Stimulated activated CD8-positive, alpha-beta memory T cell treated with anti-CD3 and anti-CD28 coated beads, Interleukin-4, amount 100 ng/mL, for 1 hour (primary cell): Measurements from ENCODE around the gene KRTAP13-4.

Source experiments
- DNase-seq, 2 donors: peaks; one replicate each; pipeline ENCODE4 v3.0.0-alpha.2; 2020; ENCODE audit warnings: low read depth in 2 of 2, low spot score in 1 of 2

KRTAP13-4 gene, protein sequence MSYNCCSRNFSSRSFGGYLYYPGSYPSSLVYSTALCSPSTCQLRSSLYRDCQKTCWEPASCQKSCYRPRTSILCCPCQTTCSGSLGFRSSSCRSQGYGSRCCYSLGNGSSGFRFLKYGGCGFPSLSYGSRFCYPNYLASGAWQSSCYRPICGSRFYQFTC

DNA sequence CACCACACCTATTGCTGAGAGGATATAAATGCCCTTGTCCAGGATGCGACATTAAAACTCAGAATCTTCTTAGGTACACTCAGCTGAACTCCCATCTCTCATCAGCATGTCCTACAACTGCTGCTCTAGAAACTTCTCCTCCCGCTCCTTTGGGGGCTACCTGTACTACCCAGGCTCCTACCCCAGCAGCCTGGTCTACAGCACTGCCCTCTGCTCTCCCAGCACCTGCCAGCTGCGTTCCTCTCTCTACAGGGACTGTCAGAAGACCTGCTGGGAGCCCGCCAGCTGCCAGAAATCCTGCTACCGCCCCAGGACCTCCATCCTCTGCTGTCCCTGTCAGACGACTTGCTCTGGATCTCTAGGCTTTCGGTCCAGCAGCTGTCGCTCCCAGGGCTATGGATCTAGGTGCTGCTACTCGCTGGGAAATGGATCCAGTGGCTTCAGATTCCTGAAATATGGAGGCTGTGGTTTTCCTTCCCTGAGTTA is at the start of gene KRTAP13-4:
KRTAP13-4 (plus strand) TSS at position 51 of the 486 bp plus-strand sequence; CDS start at position 107, 56 bp downstream.
- no peak for DNase-seq

DNA sequence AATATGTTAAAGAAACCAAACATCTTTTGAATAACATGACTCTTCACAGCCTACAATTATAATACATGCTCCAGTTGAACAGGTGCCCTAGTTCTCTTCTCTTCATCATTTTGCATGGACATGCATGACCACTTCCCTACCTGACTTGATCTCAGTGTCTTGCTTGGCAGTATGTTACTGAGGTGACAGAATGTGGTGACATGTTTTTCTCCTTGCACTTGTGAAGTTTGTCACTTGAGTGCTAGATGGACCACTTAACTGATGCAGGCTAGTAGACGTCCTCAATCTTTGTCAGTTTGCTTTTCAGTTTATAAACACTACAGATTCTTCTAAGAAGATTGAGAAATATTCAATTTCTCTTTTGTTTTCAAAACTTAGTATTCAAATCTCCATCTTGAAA is 47.8 kb upstream of the KRTAP13-4 start:
- DNase-seq: no peak

DNA sequence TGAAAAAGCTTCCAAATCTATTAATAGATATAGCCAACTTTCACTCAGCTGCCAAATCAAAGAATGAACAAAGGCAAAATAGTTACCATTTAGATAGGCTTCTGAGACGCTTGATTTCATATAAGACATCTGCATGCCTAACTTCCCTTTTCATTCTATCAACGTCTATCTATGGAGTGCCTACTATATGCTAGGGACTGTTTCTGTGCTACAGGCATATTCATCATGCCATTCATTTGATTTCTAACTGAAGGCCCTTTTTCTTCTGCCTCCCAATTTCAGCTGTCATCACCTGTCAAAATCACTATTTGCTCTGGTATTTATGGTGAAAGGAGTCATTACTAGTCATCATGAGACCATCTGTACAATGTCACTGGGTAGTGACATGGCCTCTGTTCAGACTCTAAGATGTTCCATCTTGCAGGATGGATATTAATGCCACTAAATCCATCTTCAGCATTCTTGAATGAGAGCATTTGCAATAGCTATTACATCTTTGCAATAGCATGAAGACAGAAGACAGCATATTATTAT is 38.5 kb upstream of the KRTAP13-4 start:
- no peak for DNase-seq

DNA sequence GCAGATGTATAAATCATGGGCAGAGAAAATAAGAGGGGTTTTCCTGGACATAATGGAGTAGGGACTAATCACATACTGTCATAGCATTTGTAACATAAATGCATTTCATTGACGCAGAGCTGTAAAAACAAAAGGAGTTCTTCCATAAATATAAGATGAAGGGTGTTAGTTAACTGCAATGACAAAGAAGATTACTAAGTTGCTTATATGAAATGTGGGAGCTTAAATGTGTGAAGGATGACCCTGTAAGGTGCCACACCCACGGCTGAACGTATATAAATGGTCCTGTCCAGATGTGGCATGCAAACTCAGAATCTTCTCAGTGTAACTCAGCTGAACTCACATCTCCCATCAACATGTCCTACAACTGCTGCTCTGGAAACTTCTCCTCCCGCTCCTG is 34.3 kb upstream of the KRTAP13-4 start, which contains the start of gene KRTAP13-1:
KRTAP13-1 (plus strand) TSS at position 301 of the 400 bp plus-strand sequence; CDS start at position 357, 56 bp downstream.
- no peak for DNase-seq

DNA sequence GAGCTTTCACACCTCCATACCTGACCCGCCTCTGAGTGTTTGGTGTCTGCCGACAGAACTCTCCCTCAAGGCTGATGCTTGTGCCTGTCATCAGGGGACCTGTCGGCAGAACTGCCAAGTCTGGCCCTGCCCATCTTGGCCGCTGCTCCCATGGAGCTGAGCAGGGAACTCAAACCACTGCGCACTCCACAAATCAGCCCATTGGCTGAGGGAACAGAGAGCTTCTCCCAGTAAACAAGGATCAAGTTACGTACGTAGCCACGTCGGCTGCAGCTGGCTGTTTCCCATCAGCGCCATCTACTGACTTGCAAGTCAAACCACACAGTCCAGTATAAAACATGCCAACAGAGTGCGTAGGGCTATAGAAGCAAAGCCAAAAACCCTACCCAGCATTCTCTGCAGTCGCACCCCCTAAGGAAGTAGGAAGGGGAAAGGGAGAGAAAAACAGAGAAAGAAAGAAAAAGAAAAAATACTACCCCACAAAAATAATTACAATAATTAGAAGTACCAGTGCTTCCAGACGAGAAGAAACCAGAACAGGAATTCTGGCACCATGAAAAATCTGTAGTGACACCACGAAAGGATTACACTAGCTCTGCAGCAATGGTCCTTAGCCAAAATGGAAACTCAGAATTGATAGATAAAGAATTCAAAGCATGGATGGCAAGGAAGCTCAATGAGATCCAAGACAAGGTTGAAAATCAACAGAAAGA is 21.1 kb upstream of the KRTAP13-4 start:
- DNase-seq: no peak

DNA sequence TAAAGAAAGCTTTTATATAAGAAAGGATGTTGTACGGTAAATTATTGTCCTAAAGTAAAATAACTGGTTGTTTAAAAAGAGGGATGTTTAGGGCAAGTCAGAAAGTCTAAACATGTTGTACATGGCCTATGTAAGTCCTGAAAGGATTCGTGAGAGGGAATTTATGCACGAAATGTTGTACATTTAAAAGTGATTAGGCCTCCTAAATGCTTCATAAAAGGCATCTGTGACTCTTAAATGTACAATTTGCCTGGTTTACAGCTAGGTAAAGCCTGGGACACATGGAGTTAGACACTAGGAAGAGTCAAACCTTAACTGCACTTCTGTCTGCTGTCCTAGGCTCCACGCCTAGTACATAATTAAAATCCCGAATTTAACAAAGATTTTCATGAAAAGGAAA is 14.0 kb upstream of the KRTAP13-4 start:
- DNase-seq: no peak

DNA sequence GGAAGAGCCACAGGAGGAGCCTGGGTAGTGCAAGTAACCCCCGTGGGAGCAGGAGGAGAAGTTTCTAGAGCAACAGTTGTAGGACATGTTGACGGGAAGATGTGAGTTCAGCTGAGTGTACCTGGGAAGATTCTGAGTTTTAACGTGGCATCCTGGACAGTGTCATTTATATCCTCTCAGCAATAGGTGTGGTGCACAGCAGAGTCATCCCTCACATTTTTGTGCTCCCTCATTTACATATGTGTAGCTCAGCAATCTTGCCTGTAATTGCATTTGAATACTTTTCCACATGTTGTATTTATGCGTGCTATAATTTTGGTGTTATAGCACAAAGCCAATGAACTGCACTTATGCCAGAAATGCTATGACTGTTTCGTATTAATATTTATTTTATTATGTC is 4.2 kb upstream of the KRTAP13-4 start, which contains the start of gene KRTAP13-3:
KRTAP13-3 (minus strand) TSS at position 101 of the 400 bp plus-strand sequence; CDS start at position 87, 14 bp downstream.
- no peak for DNase-seq

DNA sequence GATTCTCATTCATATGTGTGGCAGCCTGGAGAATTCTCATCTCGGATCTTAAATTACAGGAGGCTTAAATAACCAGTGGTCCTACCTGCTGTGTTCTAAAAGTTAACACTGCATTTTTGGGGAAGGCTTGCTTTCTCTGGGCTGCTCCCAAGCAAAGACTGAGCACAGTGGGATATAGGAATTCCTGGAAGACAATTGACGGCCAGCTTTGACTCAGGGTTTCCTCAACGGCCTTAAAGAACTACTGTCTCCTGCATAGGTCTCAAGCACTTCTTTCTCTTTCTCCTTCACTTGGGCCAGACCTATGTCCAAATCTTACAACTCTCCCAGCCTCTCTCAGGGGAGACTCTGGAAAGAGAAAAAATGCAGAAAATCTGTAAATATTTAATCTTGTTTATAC is 3.3 kb upstream of the KRTAP13-4 start:
- no peak for DNase-seq

DNA sequence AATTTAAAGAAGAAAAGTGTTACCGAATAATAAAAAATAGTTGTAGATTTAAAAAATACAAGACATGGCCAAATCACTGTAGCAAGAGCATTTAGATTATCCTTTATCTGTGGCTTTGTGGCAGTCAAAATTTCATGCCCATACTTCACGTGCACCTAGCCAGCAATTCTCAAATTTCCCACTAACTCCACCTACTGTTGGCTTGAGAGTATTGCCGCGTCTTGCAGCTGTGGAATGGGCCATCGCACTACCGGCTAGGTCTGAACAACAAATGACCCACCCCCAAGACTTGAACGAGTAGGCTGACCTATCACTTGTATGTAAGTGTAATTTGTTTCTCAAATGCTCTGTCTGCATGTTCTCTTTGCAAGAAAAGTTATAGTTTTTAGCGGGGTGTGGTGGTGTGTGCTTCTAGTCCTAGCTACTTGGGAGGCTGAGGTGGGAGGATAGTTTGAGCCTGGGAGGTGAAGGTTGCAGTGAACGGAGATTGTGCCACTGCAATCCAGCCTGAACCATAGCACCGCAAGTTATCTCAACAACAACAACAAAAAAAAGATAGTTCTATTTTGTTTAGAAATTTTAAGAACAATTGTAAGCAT is 4.1 kb downstream of the KRTAP13-4 start:
- no peak for DNase-seq

DNA sequence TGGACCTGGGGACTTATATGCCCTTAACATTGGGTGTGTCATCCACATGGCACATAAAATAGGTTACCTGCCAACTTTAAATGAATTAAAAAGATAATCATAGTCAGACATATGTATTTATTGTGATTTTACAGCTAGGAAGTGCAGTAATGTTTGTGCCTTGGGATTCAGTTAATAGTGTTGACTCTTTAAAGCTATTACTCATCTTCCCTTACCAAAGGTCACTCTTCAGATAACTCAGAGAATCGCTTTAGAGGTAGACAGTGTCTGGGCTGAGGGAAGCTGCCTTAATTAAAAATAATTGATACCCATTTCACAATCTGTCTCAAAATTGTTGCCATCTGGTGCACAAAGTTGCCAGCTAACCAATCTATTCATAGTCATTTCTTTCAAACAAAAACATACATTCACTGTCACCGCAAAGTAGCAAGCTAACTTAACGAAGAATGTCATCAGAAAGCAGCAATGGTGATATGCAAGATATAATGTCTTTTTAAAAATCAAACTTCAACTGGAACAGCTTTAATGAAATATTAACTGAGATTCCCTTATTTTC is 7.1 kb downstream of the KRTAP13-4 start:
- no peak for DNase-seq

DNA sequence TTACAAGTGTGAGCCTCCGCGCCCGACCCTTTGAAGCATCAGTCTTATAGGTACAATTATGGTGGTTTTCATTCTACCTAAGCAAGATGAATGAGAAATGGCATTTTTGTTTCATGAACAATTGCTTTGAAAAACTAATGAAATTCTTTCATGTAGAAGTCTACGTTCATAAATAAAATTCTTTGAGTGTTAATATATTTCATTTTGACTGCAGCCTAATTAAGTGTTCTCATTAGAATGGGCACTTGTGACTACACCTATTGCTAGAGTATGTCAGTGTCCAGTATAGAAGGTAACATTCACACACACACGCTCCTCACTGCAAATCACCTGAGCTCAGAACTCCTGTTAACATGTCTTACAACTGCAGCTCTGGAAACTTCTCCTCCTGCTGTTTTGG is 10.0 kb downstream of the KRTAP13-4 start, which contains the start of gene KRTAP15-1:
KRTAP15-1 (plus strand) TSS at position 301 of the 400 bp plus-strand sequence; CDS start at position 354, 53 bp downstream.
- no peak for DNase-seq

DNA sequence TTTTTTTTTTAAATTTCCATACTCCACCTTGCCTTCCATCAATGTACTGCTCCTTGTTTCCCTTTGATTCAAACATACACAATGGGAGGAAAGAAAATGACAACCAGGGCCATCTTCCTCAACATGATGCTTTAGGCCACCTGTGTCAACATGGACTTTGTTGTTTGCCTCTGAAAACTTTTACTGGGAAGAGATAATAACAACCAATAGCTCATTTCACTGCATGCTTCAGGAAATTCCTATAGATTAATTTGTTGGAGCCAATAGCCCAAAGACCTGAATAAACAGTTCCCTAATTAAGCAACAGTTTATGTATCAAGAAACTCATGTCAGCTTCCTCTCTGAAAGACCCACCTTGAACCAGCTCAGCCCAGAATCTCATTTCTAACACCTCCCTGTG is 13.2 kb downstream of the KRTAP13-4 start:
- DNase-seq: no peak

DNA sequence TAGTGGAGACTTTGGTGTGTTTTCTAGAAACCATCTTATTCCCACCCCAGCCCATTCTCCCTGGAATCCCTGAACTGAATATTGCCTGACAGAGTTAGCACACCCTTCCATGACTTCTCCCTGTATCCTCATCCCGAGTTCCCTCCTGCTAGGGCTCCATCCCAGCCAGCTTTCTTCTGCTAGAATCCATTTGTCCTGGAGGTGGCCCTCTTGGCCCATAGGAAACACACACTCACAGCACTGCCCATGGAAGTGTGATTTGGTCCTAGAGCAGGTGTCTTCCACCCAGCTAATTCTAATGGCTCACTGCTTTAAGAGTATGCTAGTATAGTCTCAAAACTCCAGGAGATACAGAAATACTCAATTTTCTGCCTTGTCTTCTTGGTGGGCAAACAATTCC is 14.2 kb downstream of the KRTAP13-4 start:
- no peak for DNase-seq

DNA sequence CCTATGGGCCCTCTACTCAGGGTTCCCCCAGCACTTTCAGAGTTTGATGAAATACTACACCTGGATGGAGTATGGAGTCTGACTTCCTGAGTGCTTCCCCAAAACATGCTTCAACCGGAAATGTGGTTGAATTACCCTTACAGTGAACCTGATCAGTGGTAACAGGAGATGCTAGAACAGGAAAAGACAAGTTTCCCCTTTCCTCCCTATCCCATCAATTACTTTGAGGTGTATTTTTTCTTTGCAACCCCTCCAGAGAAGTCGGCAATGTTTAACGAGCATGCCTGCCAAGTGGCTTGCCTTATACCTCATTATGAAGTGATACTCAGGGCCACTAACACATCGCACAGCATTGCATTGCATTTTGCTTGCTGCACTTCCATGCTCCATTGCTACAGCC is 17.0 kb downstream of the KRTAP13-4 start:
- no peak for DNase-seq

DNA sequence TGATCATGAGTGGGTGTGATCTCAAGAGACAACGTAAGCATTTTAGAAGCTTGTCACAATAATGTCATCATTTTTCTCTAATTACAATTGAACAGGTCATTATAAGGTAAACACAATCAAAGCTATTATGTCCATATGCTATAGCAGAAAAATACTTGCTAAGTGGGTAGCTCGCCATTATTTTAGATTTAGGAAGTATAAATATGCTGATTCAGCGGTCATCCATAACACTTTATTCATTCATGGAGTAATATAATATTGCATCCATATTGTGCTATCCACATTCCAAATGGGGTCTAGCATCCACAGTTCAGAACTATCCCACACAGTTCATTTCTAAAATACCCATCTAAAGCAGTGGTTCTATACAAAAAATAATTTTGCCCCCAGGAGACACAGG is 18.5 kb downstream of the KRTAP13-4 start:
- no peak for DNase-seq

DNA sequence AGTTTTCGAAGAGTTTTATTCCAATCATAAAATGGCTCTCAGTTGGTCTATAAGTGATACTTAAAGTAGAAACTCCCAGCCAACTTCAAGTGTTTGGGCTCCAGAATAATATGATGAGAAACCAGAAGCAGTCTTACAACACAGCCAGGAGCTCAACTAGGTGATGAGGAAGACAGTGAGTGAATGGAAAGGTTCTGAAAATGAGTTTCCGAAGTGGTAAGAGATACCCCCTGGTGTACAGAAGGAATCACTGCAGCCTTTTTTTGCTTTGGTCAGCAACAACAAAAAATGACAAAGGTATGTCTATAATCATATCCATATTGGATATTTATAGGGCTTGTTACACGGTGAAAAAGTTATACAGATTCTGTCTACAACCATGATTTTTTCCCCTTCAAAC is 33.7 kb downstream of the KRTAP13-4 start:
- no peak for DNase-seq

DNA sequence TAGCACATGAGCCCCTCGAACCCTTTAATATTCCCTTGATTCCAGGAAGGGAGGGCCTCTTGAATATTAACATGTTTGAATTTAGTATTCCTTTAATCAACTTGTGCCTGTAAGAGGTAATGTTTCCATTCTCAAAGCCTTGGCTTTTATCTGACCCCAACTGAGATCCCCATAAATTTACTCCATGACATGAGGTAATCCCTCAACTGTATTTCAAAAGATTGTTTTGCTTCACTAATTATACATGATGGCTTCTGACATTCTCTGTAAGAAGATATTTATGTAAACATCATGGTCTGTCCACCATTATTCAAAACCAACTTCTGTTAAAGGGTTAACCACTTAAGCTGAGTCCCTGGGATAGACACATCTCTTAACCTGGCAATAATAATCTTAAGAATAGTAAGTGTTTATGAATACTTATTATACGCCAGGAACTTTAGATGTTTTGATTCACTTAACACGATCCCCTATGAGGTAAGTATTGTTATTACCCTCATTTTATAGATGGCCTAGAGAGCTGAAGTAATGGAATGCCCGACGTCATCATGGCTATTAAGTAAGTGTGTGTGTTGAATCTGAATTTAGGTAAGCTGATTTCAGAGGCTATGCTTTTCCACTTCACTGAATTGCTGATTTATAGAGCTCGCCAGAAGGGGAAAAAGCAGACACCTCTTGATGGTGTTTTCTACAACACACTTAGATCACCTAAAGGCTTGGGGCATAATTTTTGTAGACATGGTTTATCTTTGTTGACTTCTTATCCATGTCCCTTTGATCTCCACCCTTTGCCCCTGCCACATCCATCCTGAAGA is 39.1 kb downstream of the KRTAP13-4 start:
- DNase-seq: no peak

DNA sequence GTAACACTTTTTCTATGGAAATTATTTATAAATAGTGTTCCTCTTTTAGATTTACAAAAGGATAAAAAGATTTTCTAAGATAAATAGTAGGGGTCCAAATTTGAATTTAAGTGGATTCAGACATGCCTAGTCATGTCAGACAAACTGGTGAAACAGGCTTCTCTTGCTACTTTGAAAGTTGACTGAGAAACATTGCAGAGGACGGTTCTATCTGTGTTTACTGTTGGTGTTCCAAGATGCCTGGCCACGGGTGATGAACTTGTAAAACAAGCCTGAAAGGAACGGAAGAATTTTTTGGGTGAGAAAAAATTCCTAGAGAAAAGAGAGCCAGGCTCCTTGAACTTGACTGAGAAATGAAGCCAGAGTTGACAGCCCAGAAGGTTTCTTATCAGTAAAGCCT is 48.0 kb downstream of the KRTAP13-4 start:
- no peak for DNase-seq

DNA sequence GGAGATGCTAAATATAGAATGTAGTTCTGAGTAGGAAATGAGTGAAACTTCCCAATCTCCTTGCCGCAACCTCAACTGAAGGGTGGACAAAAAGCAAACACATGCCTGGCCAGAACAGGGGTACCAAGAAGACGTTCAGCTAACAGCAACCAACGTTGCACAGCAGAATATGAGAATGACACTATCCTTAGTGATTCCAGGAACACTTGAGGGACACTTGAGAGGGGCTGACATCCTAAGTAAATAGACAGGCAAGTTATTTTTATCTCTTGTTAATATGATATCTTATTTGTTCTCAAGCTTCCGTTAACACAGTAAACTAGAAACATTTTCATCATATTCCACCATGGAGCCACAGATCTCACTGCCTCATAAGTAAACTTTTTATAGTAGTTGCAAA is 49.2 kb downstream of the KRTAP13-4 start:
- no peak for DNase-seq

DNA sequence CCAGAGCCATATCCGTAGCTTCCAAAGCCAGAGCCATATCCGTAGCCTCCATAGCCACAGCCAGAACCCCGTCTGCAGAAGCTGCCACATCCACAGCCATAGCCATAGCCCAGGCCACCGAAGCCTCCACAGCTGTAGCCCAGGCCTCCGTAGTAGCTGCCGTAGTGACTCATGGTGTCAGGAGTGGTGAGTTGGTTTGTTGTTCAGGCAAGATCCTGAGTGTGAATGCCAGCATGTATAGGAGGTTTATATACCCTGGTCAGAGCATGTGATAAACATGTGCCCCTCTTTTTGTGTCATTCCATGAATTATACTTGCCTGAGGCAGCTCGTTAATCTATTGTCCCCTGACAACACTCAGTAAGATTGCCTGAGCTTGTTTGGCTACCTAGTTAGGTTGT is 50.1 kb downstream of the KRTAP13-4 start, which contains the start of gene KRTAP19-1:
KRTAP19-1 (minus strand) TSS at position 223 of the 400 bp plus-strand sequence; CDS start at position 173, 50 bp downstream.
- no peak for DNase-seq
